Measurements from ENCODE around the gene RAB40AL.

Gene RAB40AL

GRCh38 chrX:102983205-102983604, 46.1 kb downstream of the RAB40AL start:
- no peak for DNase-seq (ENCODE audit: low read depth)

DNA sequence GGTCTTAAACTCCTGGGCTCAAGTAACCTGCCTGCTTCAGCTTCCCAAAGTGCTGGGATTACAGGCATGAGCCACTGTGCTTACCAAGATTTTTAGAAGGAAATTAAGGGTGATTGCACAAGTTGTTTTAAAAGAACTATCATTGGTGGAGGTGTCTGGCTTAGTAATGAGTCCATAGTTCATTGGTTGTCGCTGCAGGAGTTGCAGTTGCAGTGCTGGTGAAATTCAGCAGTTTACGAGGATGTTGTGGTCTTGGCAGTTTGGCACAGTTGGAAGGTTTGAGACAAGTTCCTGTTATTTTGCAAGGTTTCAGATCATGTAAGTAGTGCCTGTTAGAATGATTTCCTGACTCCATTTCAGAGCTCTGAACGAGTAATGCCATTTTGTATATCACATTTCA, 48.1 kb downstream of the RAB40AL start:
- DNase-seq (ENCODE audit: low read depth), result no peak
